ENCODE data around the gene DUOXA2.

The DUOXA2 gene

DNA sequence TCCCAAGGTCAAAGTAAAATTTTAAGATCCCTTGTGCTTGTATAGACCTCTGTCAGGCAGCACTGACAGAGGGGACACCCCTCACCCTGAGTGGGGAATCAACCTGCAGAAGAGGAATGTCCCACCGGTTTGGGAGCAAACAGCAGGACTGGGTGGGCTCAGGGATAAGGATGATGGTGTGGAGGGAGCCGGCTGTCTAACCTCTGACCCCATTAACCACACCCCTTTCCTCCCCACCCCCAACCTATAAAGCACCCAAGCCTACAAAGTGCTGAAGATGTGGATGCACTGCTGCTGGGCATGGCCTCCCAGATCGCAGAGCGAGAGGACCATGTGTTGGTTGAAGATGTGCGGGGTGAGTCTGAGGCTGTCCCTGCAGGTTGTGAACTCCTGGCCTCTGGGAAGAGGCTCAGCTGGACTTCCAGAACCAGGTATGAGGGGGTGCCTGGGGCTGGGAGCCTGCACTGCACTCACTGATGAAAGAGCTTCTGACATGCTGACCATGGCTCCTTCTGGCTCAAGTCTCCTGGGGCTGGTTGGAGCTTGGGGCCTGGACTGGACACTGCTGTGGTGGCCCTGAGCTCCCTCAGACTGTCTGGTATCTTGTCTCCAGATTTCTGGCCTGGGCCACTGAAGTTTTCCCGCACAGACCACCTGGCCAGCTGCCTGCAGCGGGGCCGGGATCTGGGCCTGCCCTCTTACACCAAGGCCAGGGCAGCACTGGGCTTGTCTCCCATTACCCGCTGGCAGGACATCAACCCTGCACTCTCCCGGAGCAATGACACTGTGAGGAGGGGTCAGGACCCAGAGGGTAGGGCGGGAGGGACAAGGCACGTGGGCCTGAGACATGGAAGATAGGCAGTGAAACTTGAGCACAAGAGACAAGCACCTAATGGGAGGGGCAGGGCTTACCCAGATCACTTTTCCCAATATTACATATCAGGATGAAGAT, 25.0 kb downstream of the DUOXA2 start:
- DNase-seq, result no peak

DNA sequence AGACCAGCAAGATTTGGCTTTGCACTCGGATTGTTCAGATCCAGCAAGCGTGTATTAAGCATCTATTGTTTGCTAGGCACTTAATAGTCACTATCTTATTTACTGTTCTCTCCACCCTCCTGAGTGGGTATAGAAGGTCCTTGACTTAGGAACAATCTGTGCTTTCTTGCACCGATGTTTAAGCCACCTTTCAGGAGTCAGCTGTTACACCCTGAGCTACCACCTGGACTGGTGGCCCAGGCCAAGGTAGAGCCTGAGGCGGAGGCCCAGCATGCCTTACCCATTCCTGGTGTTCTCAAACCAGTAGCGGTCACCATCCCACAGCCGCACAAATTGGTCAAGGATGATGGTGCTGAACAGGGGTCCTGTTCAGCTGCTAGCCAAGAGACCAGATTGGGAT, 25.6 kb downstream of the DUOXA2 start:
- DNase-seq, result no peak

DNA sequence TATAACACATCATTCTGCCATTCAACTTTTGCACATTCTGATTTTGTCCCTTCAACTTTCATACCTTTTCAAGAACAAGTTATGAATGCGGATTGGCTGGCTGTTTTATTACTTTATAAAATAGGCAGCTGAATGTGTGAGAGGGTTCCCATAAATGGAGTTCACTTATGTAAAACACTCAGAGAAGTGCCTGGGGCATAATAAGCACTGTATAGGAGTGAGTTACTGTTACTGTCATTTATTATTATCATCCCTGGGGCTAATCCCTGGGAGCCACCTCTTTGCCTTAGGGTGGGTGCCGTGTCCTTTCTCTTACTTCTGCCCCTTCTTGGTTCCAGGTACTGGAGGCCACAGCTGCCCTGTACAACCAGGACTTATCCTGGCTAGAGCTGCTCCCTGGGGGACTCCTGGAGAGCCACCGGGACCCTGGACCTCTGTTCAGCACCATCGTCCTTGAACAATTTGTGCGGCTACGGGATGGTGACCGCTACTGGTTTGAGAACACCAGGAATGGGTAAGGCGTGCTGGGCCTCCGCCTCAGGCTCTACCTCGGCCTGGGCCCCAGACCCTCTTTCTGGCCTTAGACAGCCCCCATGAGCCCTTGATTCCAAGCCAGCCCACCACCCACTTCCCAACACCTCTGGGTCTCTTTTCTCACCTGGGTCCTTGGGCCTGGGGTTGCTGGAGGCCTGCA, 26.6 kb downstream of the DUOXA2 start:
- no peak for DNase-seq

DNA sequence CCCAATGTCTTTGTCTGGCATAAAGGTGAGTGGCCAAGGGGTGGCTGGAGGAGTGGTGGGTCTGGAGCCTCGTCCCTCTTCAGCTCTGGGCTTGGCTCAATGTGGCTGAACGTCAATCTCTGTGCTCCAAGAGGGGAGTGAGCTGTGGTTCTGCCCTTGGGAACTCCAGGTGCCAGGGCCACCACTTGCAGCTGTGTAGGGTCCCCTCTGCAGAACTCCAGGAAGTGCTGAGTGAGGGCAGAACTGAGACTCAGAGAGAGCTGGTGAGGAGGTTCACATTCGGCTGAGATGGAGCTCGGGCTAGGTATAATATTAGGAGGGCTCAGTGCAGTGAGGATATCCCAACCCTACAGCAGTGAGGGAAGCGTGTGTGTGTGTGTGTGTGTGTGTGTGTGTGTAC, 27.3 kb downstream of the DUOXA2 start:
- DNase-seq, result no peak

DNA sequence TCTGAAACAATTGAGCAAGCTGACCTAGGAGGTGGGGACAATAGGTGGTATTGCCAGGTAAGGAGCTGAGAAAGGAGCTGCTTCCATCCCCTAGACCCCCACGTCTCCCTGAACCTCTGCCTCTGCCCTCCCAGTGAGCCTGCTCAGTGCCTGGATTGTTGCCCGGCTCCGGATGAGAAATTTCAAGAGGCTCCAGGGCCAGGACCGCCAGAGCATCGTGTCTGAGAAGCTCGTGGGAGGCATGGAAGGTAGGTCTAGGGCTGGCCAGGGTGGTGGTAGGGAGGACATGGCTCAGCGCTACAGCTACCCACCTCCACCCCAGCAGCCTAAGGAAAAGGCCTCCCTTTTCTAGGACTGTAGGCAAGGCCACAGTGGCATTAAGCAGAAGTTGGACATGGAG, 28.9 kb downstream of the DUOXA2 start:
- DNase-seq, result no peak

GRCh38 chr15:45143946-45144345, 29.8 kb downstream of the DUOXA2 start:
- DNase-seq, result no peak

GRCh38 chr15:45144775-45145174, 30.6 kb downstream of the DUOXA2 start:
- no peak for DNase-seq

DNA sequence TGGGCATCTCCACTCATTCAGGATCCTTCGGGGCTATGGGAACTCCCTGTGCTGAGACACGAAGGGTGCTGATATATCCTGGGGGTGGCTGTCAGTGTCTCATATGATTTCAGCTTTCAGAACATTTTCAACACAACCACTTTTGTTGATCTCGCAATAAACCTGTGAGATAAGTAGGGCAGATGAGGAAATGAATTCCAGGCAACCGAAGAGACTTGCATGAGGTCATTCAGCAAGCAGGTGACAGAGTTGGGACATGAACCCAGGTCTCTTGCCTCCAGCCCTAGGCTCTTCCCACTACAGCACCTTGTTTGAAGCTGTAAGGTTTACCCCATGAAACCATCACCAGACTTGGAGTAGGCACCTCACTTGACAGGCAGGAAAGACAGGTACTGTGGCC, 32.3 kb downstream of the DUOXA2 start:
- no peak for DNase-seq

DNA sequence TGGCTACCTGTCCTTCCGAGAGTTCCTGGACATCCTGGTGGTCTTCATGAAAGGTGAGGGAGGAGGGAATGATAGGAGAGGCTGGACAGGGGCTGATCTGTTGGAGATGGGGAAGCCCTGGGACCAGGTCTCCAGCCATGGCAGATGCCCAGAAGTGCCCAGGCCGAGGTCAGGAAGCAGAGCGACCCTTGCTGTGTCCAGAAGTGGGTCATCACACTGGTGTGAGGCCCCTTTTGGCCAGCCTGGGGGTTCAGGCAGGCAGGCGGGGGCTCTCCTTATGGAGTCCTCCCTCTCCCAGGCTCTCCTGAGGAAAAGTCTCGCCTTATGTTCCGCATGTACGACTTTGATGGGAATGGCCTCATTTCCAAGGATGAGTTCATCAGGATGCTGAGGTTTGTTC, 33.5 kb downstream of the DUOXA2 start:
- no peak for DNase-seq

DNA sequence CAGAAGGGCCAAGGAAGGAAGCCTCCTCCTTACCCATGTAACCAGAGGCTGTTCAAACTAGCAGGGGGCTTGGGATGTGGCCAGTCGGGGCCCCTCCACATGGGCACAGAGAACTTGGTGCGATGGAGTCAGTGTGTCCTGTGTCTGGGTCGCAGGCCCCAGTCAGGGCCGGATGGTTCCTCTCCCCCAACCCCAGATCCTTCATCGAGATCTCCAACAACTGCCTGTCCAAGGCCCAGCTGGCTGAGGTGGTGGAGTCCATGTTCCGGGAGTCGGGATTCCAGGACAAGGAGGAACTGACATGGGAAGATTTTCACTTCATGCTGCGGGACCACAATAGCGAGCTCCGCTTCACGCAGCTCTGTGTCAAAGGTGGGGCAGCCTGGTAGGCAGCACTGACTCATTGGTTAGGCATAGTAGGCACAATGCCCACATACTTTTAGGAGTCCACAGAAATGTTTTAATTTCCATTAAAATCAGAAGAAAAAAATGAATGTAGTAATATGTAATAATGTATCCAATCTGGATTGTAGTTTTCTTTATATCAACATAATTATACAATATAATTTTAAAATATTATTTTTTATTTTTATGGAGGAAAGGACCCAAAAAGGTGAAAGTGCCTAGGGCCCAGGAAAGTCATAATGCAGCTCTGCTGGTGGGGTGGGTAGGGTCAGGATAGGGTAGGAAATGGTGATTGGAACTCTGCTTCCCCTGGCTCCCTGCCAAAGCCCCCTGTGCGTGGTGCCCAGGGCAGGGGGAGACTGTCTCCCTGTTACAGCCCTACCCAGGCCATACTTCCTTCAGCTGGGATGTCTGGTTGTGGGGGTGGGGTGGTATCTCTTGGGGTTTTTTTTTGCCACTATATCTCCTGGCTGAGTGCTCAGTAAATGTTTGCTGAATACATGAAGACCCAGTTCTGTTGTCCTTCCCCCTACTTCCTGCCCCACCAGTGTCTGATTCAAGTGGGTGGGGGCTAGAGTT, 34.2 kb downstream of the DUOXA2 start:
- no peak for DNase-seq

DNA sequence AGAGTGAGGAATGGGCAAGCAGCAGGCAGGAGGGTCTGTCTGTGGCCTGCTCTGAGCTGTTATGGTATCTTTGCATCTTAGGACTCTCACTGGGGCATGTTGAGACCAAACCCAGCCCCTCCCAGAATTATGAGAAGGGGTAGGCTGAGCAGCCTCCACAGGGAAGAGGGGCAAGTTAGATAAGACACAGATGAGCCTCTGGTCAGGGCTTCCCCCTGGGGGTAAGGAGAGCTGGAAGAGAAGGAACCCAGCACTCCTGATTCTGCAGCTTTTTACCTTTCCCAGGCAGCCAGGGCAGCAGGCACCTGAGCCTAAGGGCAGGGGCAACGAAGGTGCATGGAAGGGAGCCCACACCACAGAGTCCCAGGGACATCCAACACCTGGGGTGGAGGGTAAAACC, 34.9 kb downstream of the DUOXA2 start:
- DNase-seq, result no peak

GRCh38 chr15:45150481-45150880, 36.4 kb downstream of the DUOXA2 start:
- DNase-seq, result no peak

GRCh38 chr15:45150997-45151396, 36.9 kb downstream of the DUOXA2 start:
- DNase-seq, result no peak

DNA sequence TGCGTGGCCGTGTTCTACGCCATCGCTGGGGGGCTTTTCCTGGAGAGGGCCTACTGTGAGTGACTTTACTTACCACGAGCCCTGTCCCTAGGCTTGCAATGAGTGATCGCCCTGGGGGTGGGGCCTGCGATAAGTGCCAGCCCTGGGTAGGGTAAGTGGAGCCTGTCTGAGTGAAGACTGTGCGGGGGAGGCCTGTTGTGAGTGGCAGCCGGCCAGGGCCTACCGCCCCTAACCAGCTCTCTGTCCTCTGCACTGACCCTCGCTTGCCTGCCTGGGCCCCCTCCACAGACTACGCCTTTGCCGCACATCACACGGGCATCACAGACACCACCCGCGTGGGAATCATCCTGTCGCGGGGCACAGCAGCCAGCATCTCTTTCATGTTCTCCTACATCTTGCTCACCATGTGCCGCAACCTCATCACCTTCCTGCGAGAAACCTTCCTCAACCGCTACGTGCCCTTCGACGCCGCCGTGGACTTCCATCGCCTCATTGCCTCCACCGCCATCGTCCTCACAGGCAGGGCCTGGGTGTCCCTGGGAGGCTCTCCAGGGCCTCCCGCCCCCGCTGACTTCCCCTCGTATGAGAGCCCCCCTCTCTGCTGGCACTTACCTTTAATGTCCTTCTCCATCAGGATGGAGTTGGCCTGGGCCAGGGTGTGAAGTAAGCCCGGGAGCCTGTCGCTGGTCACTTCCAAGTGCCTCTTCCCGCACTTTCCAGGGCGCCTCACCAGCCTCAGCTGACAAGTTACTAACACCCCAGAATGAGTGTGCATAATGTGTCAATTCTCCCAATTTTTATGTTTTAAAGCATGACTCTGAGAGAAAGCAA, 38.1 kb downstream of the DUOXA2 start:
- DNase-seq, result no peak

GRCh38 chr15:45155739-45156138, 41.6 kb downstream of the DUOXA2 start:
- no peak for DNase-seq

DNA sequence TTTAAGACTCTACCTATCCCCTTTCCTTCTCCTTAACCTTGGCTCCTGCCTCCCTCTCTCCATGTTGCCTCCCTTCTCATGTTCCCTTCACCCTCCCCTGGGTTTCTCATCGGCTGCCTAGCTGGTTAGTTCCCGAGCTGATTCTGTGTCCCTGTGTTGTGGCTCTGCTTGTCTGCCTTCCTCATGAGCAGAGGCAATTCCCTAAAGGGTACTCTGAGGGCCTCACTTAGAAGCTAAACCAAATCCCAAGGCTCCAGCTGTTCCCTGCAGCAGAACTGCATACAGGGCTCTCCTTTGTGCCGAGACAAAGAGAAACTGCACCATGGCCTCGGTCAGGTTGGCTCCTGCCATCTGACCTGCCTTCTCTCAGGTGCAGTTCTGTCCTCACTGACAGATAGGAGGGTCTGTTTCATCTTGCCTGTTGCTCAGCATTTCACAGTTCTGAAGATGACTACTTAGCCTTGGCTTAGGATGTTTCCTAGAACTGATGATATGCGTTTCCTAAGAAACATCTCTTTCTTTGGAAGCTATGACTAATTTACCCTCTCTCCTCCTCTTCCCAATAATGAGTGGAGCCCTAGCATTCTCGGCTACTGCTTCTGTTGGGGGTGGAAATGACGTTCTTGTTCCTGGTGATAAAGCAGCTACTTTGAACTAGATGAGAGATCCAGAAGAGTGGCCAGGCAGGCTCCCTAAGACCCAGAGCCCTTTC, 42.8 kb downstream of the DUOXA2 start:
- DNase-seq, result no peak

DNA sequence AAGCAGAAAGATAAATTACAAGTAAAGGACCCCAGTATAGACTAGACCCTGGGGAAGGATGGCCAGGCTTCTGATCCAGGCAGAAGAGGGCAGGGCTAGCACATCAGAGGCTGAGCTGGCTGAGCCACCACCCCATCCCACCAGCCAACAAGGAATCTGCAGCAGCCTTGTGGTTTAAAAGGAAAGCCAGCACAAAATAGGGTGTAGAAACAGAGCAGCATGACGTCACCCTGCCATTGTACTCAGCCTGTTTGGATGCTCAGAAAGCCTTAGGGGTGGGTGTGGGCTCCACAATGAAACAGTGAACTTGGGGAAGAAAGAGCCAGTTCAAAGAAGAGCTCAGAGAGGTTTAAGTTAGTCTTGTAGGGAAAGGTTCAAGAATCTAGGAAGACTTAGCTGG, 43.8 kb downstream of the DUOXA2 start:
- no peak for DNase-seq

GRCh38 chr15:45161666-45162065, 47.5 kb downstream of the DUOXA2 start:
- DNase-seq, result no peak

DNA sequence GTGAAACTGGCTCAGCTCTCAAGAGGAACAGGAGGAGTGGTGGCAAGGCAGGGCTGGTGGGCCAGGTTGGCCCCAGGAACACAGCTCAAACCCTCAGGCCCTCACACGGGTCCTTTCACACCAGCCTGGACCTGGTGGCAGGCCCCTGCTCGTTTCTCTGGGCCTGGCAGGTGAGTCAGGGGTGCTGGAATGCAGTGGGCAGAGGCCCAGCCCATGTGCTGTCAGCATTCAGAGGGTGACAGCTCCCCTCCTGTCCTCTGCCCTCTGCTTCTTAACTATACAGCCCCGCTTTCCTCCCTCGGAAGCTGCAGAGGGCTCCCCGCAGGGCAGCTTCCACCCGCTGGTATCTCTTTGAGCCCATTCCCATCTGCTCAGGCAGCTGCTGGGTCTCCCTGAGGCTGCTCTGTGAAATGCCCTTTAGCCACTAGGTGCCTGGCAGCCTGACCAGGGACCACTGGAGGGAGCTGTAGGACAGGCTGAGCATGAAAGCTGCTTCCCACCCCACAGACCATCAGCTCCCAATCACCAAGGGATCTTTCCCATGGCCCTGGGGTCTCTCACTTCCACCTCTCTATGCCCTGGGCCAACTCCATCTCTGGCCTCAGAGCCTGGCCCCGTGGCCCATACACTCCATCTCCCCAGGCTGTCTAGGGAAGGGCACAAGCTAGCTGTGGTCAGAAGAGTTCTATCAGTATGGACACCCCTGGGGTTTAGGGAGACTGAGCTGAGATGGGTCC, 48.8 kb downstream of the DUOXA2 start:
- DNase-seq, result peak in 1 of 2 experiments; percentile 85

- no peak for DNase-seq
Measured at GRCh38 chr15:45163508-45163856, 49.4 kb downstream of the DUOXA2 start.

DNA sequence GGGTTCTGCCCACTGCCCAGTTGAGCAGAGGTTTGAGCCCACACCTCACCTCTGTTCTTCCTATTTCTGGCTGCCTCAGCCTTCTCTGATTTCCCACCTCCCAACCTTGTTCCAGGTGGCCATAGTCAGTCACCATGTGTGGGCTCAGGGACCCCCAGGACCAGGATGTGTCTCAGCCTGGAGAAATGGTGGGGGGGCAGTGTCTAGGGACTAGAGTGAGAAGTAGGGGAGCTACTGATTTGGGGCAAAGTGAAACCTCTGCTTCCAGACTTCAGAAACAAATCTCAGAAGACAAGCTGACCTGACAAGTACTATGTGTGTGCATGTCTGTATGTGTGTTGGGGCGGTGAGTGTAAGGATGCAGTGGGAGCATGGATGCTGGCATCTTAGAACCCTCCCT, 50.8 kb downstream of the DUOXA2 start:
- no peak for DNase-seq

All from cerebellar nuclear complex (tissue), 1 donor.